ENCODE results near the gene RABAC1. TPM values are rescaled to one million over a fixed set of nuclear protein-coding genes. Genes with fewer than 3 reads are reported as not detected.

RABAC1 gene
- total RNA-seq, 4 donors from 2014 or later = 125 to 152 (median 128) TPM

- no peak for DNase-seq (ENCODE audit: low spot score in 2 of 2)
- TF ChIP-seq CTCF (IDR thresholded peaks at IDR 0.05) (no peak), POLR2A (IDR thresholded peaks at IDR 0.05) (no peak)
- WGBS, 2 donors = 88 to 89% methylated on average over 3 of the region's 3 CpGs
- intact Hi-C loops (cut with DNase I; ENCODE audit: low total_unique reads) = loop anchor here (5.0 kb wide), 1 partner anchor 75 kb away; no protein-coding TSS in a partner anchor
- H3K4me3 ChIP-seq (ENCODE audit: low read depth, poor library complexity, severe bottlenecking) = no peak overlapping the region
Measured at GRCh38 chr19:41947091-41947490, 12.0 kb downstream of the RABAC1 start.

GRCh38 chr19:41945135-41945766, 13.9 kb downstream of the RABAC1 start:
- no peak for DNase-seq (ENCODE audit: low spot score in 2 of 2)
- 90 to 98% methylated on average over 8 of the region's 8 CpGs for WGBS, 2 donors
- intact Hi-C loops (cut with DNase I; ENCODE audit: low total_unique reads) = loop anchor here (5.0 kb wide), 1 partner anchor 73 kb away; no protein-coding TSS in a partner anchor
- no peak overlapping the region for H3K4me3 ChIP-seq (ENCODE audit: low read depth, poor library complexity, severe bottlenecking)
- no peak for TF ChIP-seq POLR2A (IDR thresholded peaks at IDR 0.05)
- no peak for TF ChIP-seq CTCF (IDR thresholded peaks at IDR 0.05)

- WGBS, 2 donors = 34 to 65% methylated on average over 2 of the region's 2 CpGs
- TF ChIP-seq POLR2A (IDR thresholded peaks at IDR 0.05) (no peak), CTCF (IDR thresholded peaks at IDR 0.05) (no peak)
- no peak for DNase-seq (ENCODE audit: low spot score in 2 of 2)
- intact Hi-C loops (cut with DNase I; ENCODE audit: low total_unique reads) = no loop called here
- H3K4me3 ChIP-seq (ENCODE audit: low read depth, poor library complexity, severe bottlenecking) = no peak overlapping the region
Measured at GRCh38 chr19:41944336-41944735, 14.8 kb downstream of the RABAC1 start.

- no peak overlapping the region for H3K4me3 ChIP-seq (ENCODE audit: low read depth, poor library complexity, severe bottlenecking)
- DNase-seq (ENCODE audit: low spot score in 2 of 2) = no peak
- intact Hi-C loops (cut with DNase I; ENCODE audit: low total_unique reads) = no loop called here
- WGBS, 2 donors = 88 to 91% methylated on average over 9 of the region's 9 CpGs
- no peak for TF ChIP-seq CTCF (IDR thresholded peaks at IDR 0.05)
- no peak for TF ChIP-seq POLR2A (IDR thresholded peaks at IDR 0.05)
Measured at GRCh38 chr19:41941410-41942202, 17.5 kb downstream of the RABAC1 start.

- intact Hi-C loops (cut with DNase I; ENCODE audit: low total_unique reads) = no loop called here
- TF ChIP-seq POLR2A (IDR thresholded peaks at IDR 0.05) (no peak), CTCF (IDR thresholded peaks at IDR 0.05) (no peak)
- DNase-seq (ENCODE audit: low spot score in 2 of 2) = no peak
- H3K4me3 ChIP-seq (ENCODE audit: low read depth, poor library complexity, severe bottlenecking) = peak overlapping the region; percentile 26
- 7 to 12% methylated on average over 51 to 52 of the region's 53 CpGs for WGBS, 2 donors
Measured at GRCh38 chr19:41940731-41941409, 18.3 kb downstream of the RABAC1 start.

Data from lower leg skin (tissue), 4 donors.